ENCODE data around the gene PODN. TPM values are rescaled to one million over a fixed set of nuclear protein-coding genes. Genes with fewer than 3 reads are reported as not detected.

PODN gene
- total RNA-seq, 1 experiment from 2014 or later = not detected

GRCh38 chr1:53076165-53076564 is 14.2 kb downstream of the PODN start:
- Histone ChIP-seq H3K27ac (ENCODE audit: low read depth, low read length, poor library complexity, severe bottlenecking) (no peak overlapping the region), H3K36me3 (ENCODE audit: insufficient read depth, low read length, poor library complexity, severe bottlenecking) (no peaks in the 10 kb centered on the region), H3K27me3 (replicated peaks; ENCODE audit: insufficient read depth, low read depth, low read length, poor library complexity) (no peaks in the 10 kb centered on the region), H3K9me3 (ENCODE audit: low read depth, low read length, poor library complexity, severe bottlenecking) (no peaks in the 10 kb centered on the region), H3K4me1 (ENCODE audit: insufficient read depth, low read length, poor library complexity, severe bottlenecking) (no peaks in the 10 kb centered on the region), H3K4me3 (ENCODE audit: low read depth, low read length, poor library complexity, severe bottlenecking) (no peak overlapping the region)
- intact Hi-C loops (cut with micrococcal nuclease; ENCODE audit: unreplicated experiment) = no loop called here
- TF ChIP-seq EZH2 (IDR thresholded peaks at IDR 0.05; ENCODE audit: borderline replicate concordance, low read depth, low read length, poor library complexity, severe bottlenecking) (no peak), CTCF (conservative IDR thresholded peaks at IDR 0.05; ENCODE audit: low read depth, low read length) (no peak)
- no peak for DNase-seq (ENCODE audit: low spot score)
- ChIA-PET POLR2A (ENCODE audit: low non-redundant PET) (no interaction called here), CTCF (no interaction called here)
- no TSS peak for BruUV-seq (replicated peaks)

- no peaks in the 10 kb centered on the region for H3K36me3 ChIP-seq (ENCODE audit: insufficient read depth, low read length, poor library complexity, severe bottlenecking)
- no peak overlapping the region for H3K4me3 ChIP-seq (ENCODE audit: low read depth, low read length, poor library complexity, severe bottlenecking)
- no peaks in the 10 kb centered on the region for H3K27me3 ChIP-seq (replicated peaks; ENCODE audit: insufficient read depth, low read depth, low read length, poor library complexity)
- no peak for DNase-seq (ENCODE audit: low spot score)
- TF ChIP-seq EZH2 (IDR thresholded peaks at IDR 0.05; ENCODE audit: borderline replicate concordance, low read depth, low read length, poor library complexity, severe bottlenecking) (no peak), CTCF (conservative IDR thresholded peaks at IDR 0.05; ENCODE audit: low read depth, low read length) (no peak)
- ChIA-PET POLR2A (ENCODE audit: low non-redundant PET) (no interaction called here), CTCF (no interaction called here)
- no peak overlapping the region for H3K27ac ChIP-seq (ENCODE audit: low read depth, low read length, poor library complexity, severe bottlenecking)
- H3K4me1 ChIP-seq (ENCODE audit: insufficient read depth, low read length, poor library complexity, severe bottlenecking) = no peaks in the 10 kb centered on the region
- H3K9me3 ChIP-seq (ENCODE audit: low read depth, low read length, poor library complexity, severe bottlenecking) = no peaks in the 10 kb centered on the region
- BruUV-seq (replicated peaks) = no TSS peak
- intact Hi-C loops (cut with micrococcal nuclease; ENCODE audit: unreplicated experiment) = no loop called here
Measured at GRCh38 chr1:53076721-53077598, 14.9 kb downstream of the PODN start.

GRCh38 chr1:53077599-53077965 is 15.6 kb downstream of the PODN start:
- TF ChIP-seq EZH2 (IDR thresholded peaks at IDR 0.05; ENCODE audit: borderline replicate concordance, low read depth, low read length, poor library complexity, severe bottlenecking) (no peak), CTCF (conservative IDR thresholded peaks at IDR 0.05; ENCODE audit: low read depth, low read length) (no peak)
- no TSS peak for BruUV-seq (replicated peaks)
- Histone ChIP-seq H3K36me3 (ENCODE audit: insufficient read depth, low read length, poor library complexity, severe bottlenecking) (no peaks in the 10 kb centered on the region), H3K27ac (ENCODE audit: low read depth, low read length, poor library complexity, severe bottlenecking) (no peak overlapping the region), H3K4me1 (ENCODE audit: insufficient read depth, low read length, poor library complexity, severe bottlenecking) (no peaks in the 10 kb centered on the region), H3K9me3 (ENCODE audit: low read depth, low read length, poor library complexity, severe bottlenecking) (no peaks in the 10 kb centered on the region), H3K27me3 (replicated peaks; ENCODE audit: insufficient read depth, low read depth, low read length, poor library complexity) (no peaks in the 10 kb centered on the region), H3K4me3 (ENCODE audit: low read depth, low read length, poor library complexity, severe bottlenecking) (no peak overlapping the region)
- CTCF ChIA-PET = no interaction called here
- intact Hi-C loops (cut with micrococcal nuclease; ENCODE audit: unreplicated experiment) = no loop called here
- no peak for DNase-seq (ENCODE audit: low spot score)
- POLR2A ChIA-PET (ENCODE audit: low non-redundant PET) = no interaction called here

All from A673 (cell line).